ENCODE data around the gene SETD1A.

- TF ChIP-seq MAX (IDR thresholded peaks at IDR 0.05) (no peak), CTCF (IDR thresholded peaks at IDR 0.05; ENCODE audit: control extremely low read depth in 1 of 3, insufficient read depth in 1 of 3, low read depth in 1 of 3, low read length in 3 of 3) (no peak), RNF2 (IDR thresholded peaks at IDR 0.05; ENCODE audit: borderline replicate concordance, low read depth, low read length, missing control alignments, poor library complexity, severe bottlenecking) (no peak), ATF3 (IDR thresholded peaks at IDR 0.05; ENCODE audit: insufficient read depth, low read depth, low read length) (no peak)
These were observed 5.8 kb upstream of the SETD1A start for GRCh38 chr16:30951750-30952149.

All from H1 (cell line).